AG10803 (cell line): Measurements from ENCODE around the gene FOXP2.
"Not testable (repeated sequence)": the region's sequence is repeated elsewhere in the genome, so short reads cannot be mapped to it uniquely, and the experiment has no call there.

Experiments
- DNase-seq: peaks from one replicate; pipeline ENCODE4 v3.0.0; 2010; ENCODE audit warnings: low read depth
- H3K4me3 ChIP-seq: 2 replicates; pipeline ENCODE4 v1.5.1; 2011; ENCODE audit warnings: mild to moderate bottlenecking, low read length, control low read depth
- CTCF ChIP-seq: conservative IDR thresholded peaks from 2 replicates; pipeline ENCODE4 v1.5.1; 2011; ENCODE audit warnings: mild to moderate bottlenecking, low read length, control low read depth, inconsistent platforms

FOXP2 gene

GRCh38 chr7:114414156-114415063 lies at the start of gene FOXP2:
TSS of gene FOXP2 (plus strand) at chr7:114414815. CDS start at chr7:114426512, 11,697 bp downstream.
- H3K4me3 ChIP-seq = peak within 1 kb of the TSS; percentile 39
- peak; percentile 30 for DNase-seq
- no peak for TF ChIP-seq CTCF

GRCh38 chr7:114365791-114366190 lies 48.8 kb upstream of the FOXP2 start:
- DNase-seq = peak; percentile 5
- TF ChIP-seq CTCF = no peak
- no peak overlapping the region for H3K4me3 ChIP-seq

- no peak for TF ChIP-seq CTCF
- H3K4me3 ChIP-seq = no peak overlapping the region
These were observed 46.1 kb upstream of the FOXP2 start for GRCh38 chr7:114368492-114368891.

GRCh38 chr7:114369294-114369693 lies 45.3 kb upstream of the FOXP2 start:
- no peak for DNase-seq
- TF ChIP-seq CTCF = no peak
- no peak overlapping the region for H3K4me3 ChIP-seq

More at GRCh38 chr7:114368492-114368891, 46.1 kb upstream of the FOXP2 start:
- peak; percentile 20 for DNase-seq

- no peak for DNase-seq
- no peak overlapping the region for H3K4me3 ChIP-seq
- no peak for TF ChIP-seq CTCF
These were observed 42.0 kb upstream of the FOXP2 start for GRCh38 chr7:114372619-114373018.

GRCh38 chr7:114375907-114376306 lies 38.7 kb upstream of the FOXP2 start:
- no peak for DNase-seq
- TF ChIP-seq CTCF = no peak
- H3K4me3 ChIP-seq = no peak overlapping the region

- DNase-seq = not testable (repeated sequence)
These were observed 30.7 kb upstream of the FOXP2 start for GRCh38 chr7:114383946-114384345.

GRCh38 chr7:114384346-114384745 lies 30.3 kb upstream of the FOXP2 start:
- not testable (repeated sequence) for DNase-seq

More at GRCh38 chr7:114383946-114384345, 30.7 kb upstream of the FOXP2 start:
- H3K4me3 ChIP-seq = not testable (repeated sequence)

More at GRCh38 chr7:114384346-114384745, 30.3 kb upstream of the FOXP2 start:
- not testable (repeated sequence) for H3K4me3 ChIP-seq
